ENCODE results near the gene HSPB9.

HSPB9 gene

GRCh38 chr17:42122371-42123303 is at the start of gene HSPB9:
HSPB9 (plus strand) TSS chr17:42122804; CDS start chr17:42122851, 47 bp downstream.
- no peak for DNase-seq (ENCODE audit: low read depth)

- no peak for DNase-seq (ENCODE audit: low read depth)
Measured at GRCh38 chr17:42075789-42076188, 46.8 kb upstream of the HSPB9 start.

GRCh38 chr17:42076797-42077559 is 45.6 kb upstream of the HSPB9 start:
- no peak for DNase-seq (ENCODE audit: low read depth)

GRCh38 chr17:42077755-42078154 is 44.8 kb upstream of the HSPB9 start:
- DNase-seq (ENCODE audit: low read depth), result no peak

GRCh38 chr17:42078396-42079043 is 44.1 kb upstream of the HSPB9 start:
- DNase-seq (ENCODE audit: low read depth), result no peak

GRCh38 chr17:42079541-42079940 is 43.1 kb upstream of the HSPB9 start:
- DNase-seq (ENCODE audit: low read depth), result no peak

- no peak for DNase-seq (ENCODE audit: low read depth)
Measured at GRCh38 chr17:42081516-42082129, 41.0 kb upstream of the HSPB9 start.

- no peak for DNase-seq (ENCODE audit: low read depth)
Measured at GRCh38 chr17:42087042-42087701, 35.4 kb upstream of the HSPB9 start.

- no peak for DNase-seq (ENCODE audit: low read depth)
Measured at GRCh38 chr17:42087736-42088705, 34.6 kb upstream of the HSPB9 start.

- no peak for DNase-seq (ENCODE audit: low read depth)
Measured at GRCh38 chr17:42088736-42089135, 33.9 kb upstream of the HSPB9 start.

GRCh38 chr17:42090964-42091790 is 31.4 kb upstream of the HSPB9 start:
- DNase-seq (ENCODE audit: low read depth), result no peak

- no peak for DNase-seq (ENCODE audit: low read depth)
Measured at GRCh38 chr17:42092939-42093338, 29.7 kb upstream of the HSPB9 start.

- DNase-seq (ENCODE audit: low read depth), result no peak
Measured at GRCh38 chr17:42094375-42095069, 28.1 kb upstream of the HSPB9 start.

- no peak for DNase-seq (ENCODE audit: low read depth)
Measured at GRCh38 chr17:42096360-42097111, 26.1 kb upstream of the HSPB9 start.

- no peak for DNase-seq (ENCODE audit: low read depth)
Measured at GRCh38 chr17:42097691-42098631, 24.6 kb upstream of the HSPB9 start, which contains the start of gene ZNF385C. ZNF385C (minus strand) TSS chr17:42098473; CDS start chr17:42063056, 35,417 bp downstream.

- no peak for DNase-seq (ENCODE audit: low read depth)
Measured at GRCh38 chr17:42098730-42099399, 23.7 kb upstream of the HSPB9 start.
